Measurements from ENCODE around the gene RAB3A. TPM values are rescaled to one million over a fixed set of nuclear protein-coding genes. Genes with fewer than 3 reads are reported as not detected.

The RAB3A gene
- total and polyA plus RNA-seq, 9 of the 15 experiments (the other 6 are each of a cell fraction or from before 2014, with no cell fraction given), result 0.17 to 5.1 (median 0.90) TPM; not detected in 1

DNA sequence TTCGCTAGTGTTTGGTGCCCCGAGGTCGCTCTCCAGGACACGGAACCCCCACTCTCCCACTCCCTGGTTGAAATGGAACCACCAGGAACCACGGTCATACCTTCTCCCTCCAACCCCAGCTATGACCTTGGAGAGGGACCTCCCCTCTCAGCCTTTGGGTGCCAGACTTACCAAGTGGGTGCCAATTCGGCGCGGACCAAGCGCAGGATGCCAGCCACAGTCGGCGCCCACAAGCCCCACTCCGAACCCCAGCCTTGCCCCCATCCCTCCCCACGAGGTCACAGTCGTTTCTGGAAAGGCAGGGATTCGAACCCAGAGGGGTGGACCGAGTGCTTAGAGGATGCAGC is 21.5 kb upstream of the RAB3A start (continued):
- TF ChIP-seq KAT8 (IDR thresholded peaks at IDR 0.05; ENCODE audit: low read depth) (no peak), IFI16 (CRISPR knock-in tag; IDR thresholded peaks at IDR 0.05) (no peak), MCM5 (IDR thresholded peaks at IDR 0.05; ENCODE audit: low read depth) (no peak), ESRRB (CRISPR knock-in tag; IDR thresholded peaks at IDR 0.05; ENCODE audit: borderline replicate concordance) (no peak), ATF7 (IDR thresholded peaks at IDR 0.05) (no peak), BCOR (IDR thresholded peaks at IDR 0.05) (no peak), MCM2 (IDR thresholded peaks at IDR 0.05; ENCODE audit: low read depth) (no peak), WHSC1 (IDR thresholded peaks at IDR 0.05; ENCODE audit: low read length) (no peak), ZNF24 (IDR thresholded peaks at IDR 0.05) (no peak), ZNF165 (CRISPR knock-in tag; IDR thresholded peaks at IDR 0.05; ENCODE audit: borderline replicate concordance) (no peak)
- TF ChIP-seq, protein P1, sequence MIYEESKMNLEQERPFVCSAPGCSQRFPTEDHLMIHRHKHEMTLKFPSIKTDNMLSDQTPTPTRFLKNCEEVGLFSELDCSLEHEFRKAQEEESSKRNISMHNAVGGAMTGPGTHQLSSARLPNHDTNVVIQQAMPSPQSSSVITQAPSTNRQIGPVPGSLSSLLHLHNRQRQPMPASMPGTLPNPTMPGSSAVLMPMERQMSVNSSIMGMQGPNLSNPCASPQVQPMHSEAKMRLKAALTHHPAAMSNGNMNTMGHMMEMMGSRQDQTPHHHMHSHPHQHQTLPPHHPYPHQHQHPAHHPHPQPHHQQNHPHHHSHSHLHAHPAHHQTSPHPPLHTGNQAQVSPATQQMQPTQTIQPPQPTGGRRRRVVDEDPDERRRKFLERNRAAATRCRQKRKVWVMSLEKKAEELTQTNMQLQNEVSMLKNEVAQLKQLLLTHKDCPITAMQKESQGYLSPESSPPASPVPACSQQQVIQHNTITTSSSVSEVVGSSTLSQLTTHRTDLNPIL (CRISPR knock-in tag; IDR thresholded peaks at IDR 0.05), result no peak

DNA sequence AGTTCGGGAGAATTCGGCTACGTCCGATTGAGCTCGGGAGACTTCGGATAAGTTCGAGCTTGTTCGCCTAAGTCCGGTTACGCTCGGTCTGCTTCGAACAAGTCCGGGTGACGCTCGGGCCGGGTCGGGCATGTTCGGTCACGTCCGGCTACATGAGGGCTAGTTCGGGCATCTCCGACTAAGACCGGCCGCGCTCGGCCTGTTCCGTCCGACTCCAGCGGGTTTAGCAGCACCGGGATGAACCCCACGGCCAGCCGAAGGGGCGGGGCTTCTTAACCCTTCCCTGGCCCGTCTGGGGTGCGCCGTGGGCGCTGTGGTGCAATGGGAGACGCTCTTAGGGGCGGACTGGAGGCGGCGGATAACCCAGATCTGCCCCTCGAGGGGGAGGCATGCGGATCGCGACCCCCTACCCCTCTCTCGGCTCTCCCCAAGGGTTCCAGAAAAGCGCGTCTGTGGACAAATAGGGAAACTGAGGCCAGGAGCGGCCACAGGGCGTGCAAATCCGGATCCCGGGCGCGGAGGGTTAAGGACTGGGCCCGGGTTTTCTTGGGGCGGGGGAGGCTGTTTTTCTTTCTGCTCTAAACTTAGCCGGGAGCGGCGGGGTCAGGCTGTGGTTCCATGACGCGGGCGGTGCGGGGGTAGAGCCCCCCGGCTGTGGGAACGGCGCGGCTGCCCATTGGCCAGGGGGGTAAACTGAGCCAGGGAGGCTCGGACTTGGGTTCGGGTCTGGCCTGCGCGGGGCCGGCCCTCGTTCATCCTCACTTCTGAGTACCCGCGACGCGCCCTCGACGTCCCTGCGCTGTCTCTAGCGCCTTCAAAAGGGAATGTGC is 20.9 kb upstream of the RAB3A start:
- H4K20me1 ChIP-seq (replicated peaks; ENCODE audit: control insufficient read depth, insufficient read depth, low read length), result peaks cover 5% of the 10 kb centered on the region; the same call in 1 of the 2 replicates
- no peaks in the 10 kb centered on the region for H3K9me1 ChIP-seq (ENCODE audit: control insufficient read depth, insufficient read depth, low read length)
- WGBS (ENCODE audit: insufficient coverage, low coverage, missing lambda C conversion rate), result 3% methylated on average over 72 of the region's 81 CpGs
- H3K27ac ChIP-seq (ENCODE audit: extremely low read depth, low read depth, low read length), result peak overlapping the region; percentile 84
- no peaks in the 10 kb centered on the region for H3K79me2 ChIP-seq (ENCODE audit: control insufficient read depth, insufficient read depth, low read length)
- ChIA-PET POLR2A (interaction anchor here (0.6 to 2.3 kb wide), 23 partner anchors 9 to 1708 kb away, joined by 3 to 23 read pairs (median 4); partner anchors contain the start of genes GDF15, IFI30, JUND and MPV17L2), CTCF (ENCODE audit: low intra/inter-chr PET ratio) (no interaction called here)
- H2AFZ ChIP-seq (ENCODE audit: low read depth, low read length), result peak overlapping the region; percentile 96
- BruUV-seq (replicated peaks), result TSS peak; percentile 72
- peak overlapping the region; percentile 48 for H3K4me3 ChIP-seq
- peak; percentile 94 to 99 (median 96) for DNase-seq (ENCODE audit: extremely low read depth in 1 of 4, low spot score in 3 of 4)
- H3K4me1 ChIP-seq (replicated peaks in 1 of 2; ENCODE audit: control insufficient read depth in 2 of 2, insufficient read depth in 2 of 2, low read length in 2 of 2), result peaks cover 23 to 61% of the 10 kb centered on the region in 2 experiments; a peak in 4 of 5 replicates
- ATAC-seq, result peak; percentile 97
- FAIRE-seq, result peak; percentile 100
- H3K36me3 ChIP-seq (ENCODE audit: control insufficient read depth, insufficient read depth, low read length), result no peaks in the 10 kb centered on the region
- intact Hi-C loops (cut with micrococcal nuclease) (no loop called here), in situ Hi-C loops (cut with MboI) (no loop called here)
- H3K9ac ChIP-seq (ENCODE audit: insufficient read depth in 1 of 2, low read depth in 2 of 2, low read length in 2 of 2), result peak overlapping the region; percentile 83 to 92
- H3K4me2 ChIP-seq (ENCODE audit: insufficient read depth, low read length), result peak overlapping the region; percentile 87
- H3K9me3 ChIP-seq (replicated peaks; ENCODE audit: control insufficient read depth, insufficient read depth, low read depth, low read length), result no peaks in the 10 kb centered on the region
- H3K27me3 ChIP-seq (ENCODE audit: control insufficient read depth in 2 of 2, insufficient read depth in 2 of 2, low read length in 2 of 2), result no peaks in the 10 kb centered on the region; a peak in 1 of 5 replicates
- TF ChIP-seq NR2C2 (CRISPR knock-in tag; IDR thresholded peaks at IDR 0.05) (no peak; the same call in 1 of the 2 replicates), NR2C2 (tag; IDR thresholded peaks at IDR 0.05) (peak; percentile 91), L3MBTL2 (IDR thresholded peaks at IDR 0.05) (peak; percentile 37; the same call in 1 of the 2 replicates), KLF13 (tag; IDR thresholded peaks at IDR 0.05; ENCODE audit: borderline replicate concordance, low read depth) (peak; percentile 73; the same call in 1 of the 2 replicates), YY1 (IDR thresholded peaks at IDR 0.05; ENCODE audit: borderline replicate concordance in 1 of 3, control insufficient read depth in 1 of 3, extremely low read depth in 1 of 3, insufficient read depth in 3 of 3, insufficient read length in 1 of 3, insufficient replicate concordance in 2 of 3, low read depth in 1 of 3, low read length in 2 of 3) (peak in 1 of 3 experiments; percentile 44), MTA1 (IDR thresholded peaks at IDR 0.05; ENCODE audit: borderline replicate concordance) (peak; percentile 46; the same call in 1 of the 2 replicates)
